K562 (cell line): ENCODE results near the gene C2CD4C. TPM values are rescaled to one million over a fixed set of nuclear protein-coding genes. Genes with fewer than 3 reads are reported as not detected.
A peak's percentile ranks its signal among the peaks of the same experiment; 100 is the strongest.

Experiments
- ATAC-seq: fragments of 200-7000 bp; cut with Tn5 transposase; 3 replicates; pipeline ENCODE4 v1.9.1; 2020; ENCODE audit warnings: moderate library complexity
- BruUV-seq: library from RNA; stranded (reverse); fragments of 400-500 nt; replicated peaks from 2 replicates; lab custom pipeline; 2021; lab: Mats Ljungman, UMichigan
- CTCF ChIA-PET: fragments of 300-600 bp; formaldehyde crosslinking; extraction: SDS; loops from one replicate; lab custom pipeline; 2021; ENCODE audit warnings: low intra/inter-chr PET ratio; lab: Yijun Ruan, JAX
- POLR2A ChIA-PET: fragments of 300-600, 350-650 bp; sonication (Branson Sonifier 250); formaldehyde crosslinking; extraction: SDS; loops from one replicate; lab custom pipeline; 2021; ENCODE audit warnings: antibody characterized with exemption, inconsistent platforms; lab: Yijun Ruan, JAX
- DNase-seq, 4 experiments: peaks; one replicate each; pipeline versions ENCODE4 v3.0.0 to v3.0.0-alpha.2; 2011 to 2018; ENCODE audit warnings: low spot score in 3 of 4, mixed read lengths in 3 of 4; ENCODE audit errors: extremely low read depth in 1 of 4
- FAIRE-seq: peaks from 2 replicates; lab custom pipeline; 2011; peaks lifted over from hg19 to GRCh38; lab: Jason Lieb, UNC
- H2AFZ ChIP-seq: 2 replicates; pipeline ENCODE4 v1.6.0; 2011; ENCODE audit warnings: low read depth, low read length, control low read depth, inconsistent platforms
- H3K27ac ChIP-seq: fragments of 200-600 bp; 3 replicates; pipeline ENCODE4 v1.8.0; 2011; ENCODE audit warnings: low read depth, mild to moderate bottlenecking, control low read depth, inconsistent platforms, low read length, moderate library complexity, mixed read lengths; ENCODE audit errors: extremely low read depth
- H3K27me3 ChIP-seq, 2 experiments: fragments of 300-600 bp in 1 of 2; 2 replicates in 1 of 2; 3 replicates in 1 of 2; pipeline versions ENCODE4 v1.6.0 to v1.8.0; 2011; ENCODE audit warnings: inconsistent platforms in 2 of 2, low read length in 2 of 2, mild to moderate bottlenecking in 1 of 2, mixed read lengths in 1 of 2, moderate library complexity in 1 of 2; ENCODE audit not compliant: control insufficient read depth in 2 of 2, insufficient read depth in 2 of 2
- H3K36me3 ChIP-seq: fragments of 300-600 bp; 3 replicates; pipeline ENCODE4 v1.8.0; 2011; ENCODE audit warnings: mild to moderate bottlenecking, low read length, inconsistent platforms; ENCODE audit not compliant: control insufficient read depth, insufficient read depth
- H3K4me1 ChIP-seq, 2 experiments: fragments of 200-600 bp in 1 of 2; replicated peaks in 1 of 2; 2 replicates in 1 of 2; 3 replicates in 1 of 2; pipeline versions ENCODE4 v1.5.1 to v1.8.0; 2011; ENCODE audit warnings: inconsistent platforms in 2 of 2, low read length in 2 of 2, mild to moderate bottlenecking in 1 of 2, mixed read lengths in 1 of 2, moderate library complexity in 1 of 2; ENCODE audit not compliant: control insufficient read depth in 2 of 2, insufficient read depth in 2 of 2
- H3K4me2 ChIP-seq: 2 replicates; pipeline ENCODE4 v1.6.1; 2011; ENCODE audit warnings: low read length, control low read depth, inconsistent platforms, mixed read lengths; ENCODE audit not compliant: insufficient read depth
- H3K4me3 ChIP-seq: fragments of 200-600 bp; sonication (generic), shearing (Covaris generic); 2 replicates; pipeline ENCODE4 v1.5.1; 2016; ENCODE audit warnings: control low read depth, inconsistent platforms
- H3K79me2 ChIP-seq: fragments of 200-600 bp; 3 replicates; pipeline ENCODE4 v1.8.0; 2011; ENCODE audit warnings: low read length, inconsistent platforms; ENCODE audit not compliant: control insufficient read depth, insufficient read depth
- H3K9ac ChIP-seq, 2 experiments: 2 replicates each; pipeline versions ENCODE4 v1.6.0 to v1.6.1; 2011; ENCODE audit warnings: low read depth in 2 of 2, low read length in 2 of 2, control low read depth in 1 of 2, inconsistent platforms in 1 of 2, mild to moderate bottlenecking in 1 of 2, mixed read lengths in 1 of 2; ENCODE audit not compliant: insufficient read depth in 1 of 2
- H3K9me1 ChIP-seq: one replicate; pipeline ENCODE4 v1.6.0; 2011; ENCODE audit warnings: inconsistent platforms, mild to moderate bottlenecking, low read length, moderate library complexity; ENCODE audit not compliant: control insufficient read depth, insufficient read depth
- H3K9me3 ChIP-seq: replicated peaks from 2 replicates; pipeline ENCODE4 v1.5.1; 2011; ENCODE audit warnings: low read depth, low read length, inconsistent platforms; ENCODE audit not compliant: control insufficient read depth, insufficient read depth
- H4K20me1 ChIP-seq: replicated peaks from 2 replicates; pipeline ENCODE4 v1.6.1; 2011; ENCODE audit warnings: low read length, inconsistent platforms, mixed read lengths; ENCODE audit not compliant: control insufficient read depth, insufficient read depth
- ARNT ChIP-seq, 2 experiments: fragments of 450-650 bp; IDR thresholded peaks; 2 replicates each; pipeline ENCODE4 v1.6.1; 2016; ENCODE audit warnings: mild to moderate bottlenecking in 1 of 2
- CHCHD3 ChIP-seq: fragments of 250-450 bp; sonication (Bioruptor Pico); IDR thresholded peaks from 2 replicates; pipeline ENCODE4 v2.1.2; 2022; ENCODE audit warnings: mild to moderate bottlenecking
- FOXK1 ChIP-seq: sonication (generic); formaldehyde crosslinking; IDR thresholded peaks from 2 replicates; pipeline ENCODE4 v1.8.0; 2022; ENCODE audit warnings: missing genetic modification reagents, mild to moderate bottlenecking, borderline replicate concordance
- MED1 ChIP-seq: sonication (generic); formaldehyde crosslinking; IDR thresholded peaks from 2 replicates; pipeline ENCODE4 v1.8.1; 2023; ENCODE audit warnings: missing genetic modification reagents, borderline replicate concordance
- NCOA6 ChIP-seq: fragments of 450-650 bp; IDR thresholded peaks from 2 replicates; pipeline ENCODE4 v1.6.1; 2017; ENCODE audit warnings: mild to moderate bottlenecking
- SIRT6 ChIP-seq: IDR thresholded peaks from one replicate; pipeline ENCODE4 v1.6.1; 2012; ENCODE audit warnings: low read depth, mild to moderate bottlenecking, control low read depth, inconsistent platforms, low read length, moderate library complexity
- SPI1 ChIP-seq: IDR thresholded peaks from 2 replicates; pipeline ENCODE4 v1.6.1; 2011; ENCODE audit warnings: low read depth, low read length, control low read depth, borderline replicate concordance
- SRF ChIP-seq, 2 experiments: fragments of 250-450, 450-650 bp in 1 of 2; sonication (Bioruptor Pico) in 1 of 2; sonication (generic) in 1 of 2; formaldehyde crosslinking; IDR thresholded peaks; 2 replicates each; pipeline versions ENCODE4 v1.5.0 to v1.5.1; 2020 to 2022; ENCODE audit warnings: mild to moderate bottlenecking in 1 of 2, missing genetic modification reagents in 1 of 2
- XRCC5 ChIP-seq: fragments of 200-400 bp; formaldehyde crosslinking; IDR thresholded peaks from 2 replicates; pipeline ENCODE4 v1.6.1; 2017; ENCODE audit warnings: low read depth, mild to moderate bottlenecking, low read length
- ZFPM2 ChIP-seq: fragments of 250-450 bp; sonication (Bioruptor Pico); IDR thresholded peaks from 2 replicates; pipeline ENCODE4 v1.5.1; 2022; ENCODE audit warnings: mild to moderate bottlenecking
- ZNF121 ChIP-seq: sonication (generic); formaldehyde crosslinking; conservative IDR thresholded peaks from 2 replicates; pipeline ENCODE4 v1.8.0; 2022; ENCODE audit warnings: missing genetic modification reagents
- ZNF384 ChIP-seq: IDR thresholded peaks from 2 replicates; pipeline ENCODE4 v1.6.1; 2012; ENCODE audit warnings: low read depth, low read length, improper control_type of control experiment
- ZNF77 ChIP-seq: fragments of 250-450 bp; sonication (Bioruptor Pico); IDR thresholded peaks from 2 replicates; pipeline ENCODE4 v1.5.0; 2020
- WGBS: fragments of 100-300 bp; shearing (Covaris generic); methylation state at CpG from one replicate; pipeline ENCODE4 v1.1.6; 2016; ENCODE audit warnings: low coverage, mixed read lengths; ENCODE audit not compliant: insufficient coverage; ENCODE audit errors: missing lambda C conversion rate; 5-methylcytosine and 5-hydroxymethylcytosine counted together
- in situ Hi-C: fragments of 300-500 bp; cut with MboI; formaldehyde crosslinking; loops from 4 replicates; pipeline ENCODE4 v1.15.0; 2018; ENCODE audit warnings: inconsistent platforms, mixed read lengths
- intact Hi-C: fragments of 100-400 bp; cut with micrococcal nuclease; formaldehyde crosslinking; loops from 2 replicates; pipeline ENCODE4 v1.14.2; 2022
- polyA plus RNA-seq, 8 experiments: library from polyadenylated mRNA; depleted of rRNA in 4 of 8; stranded (reverse) in 5 of 8; unstranded in 3 of 8; fragments of >200 nt; fragmentation: Nextera tagmentation in 2 of 8; fragmentation: Illumina TruSeq in 1 of 8; extraction: Ambion mirVana in 2 of 8; extraction: Trizol in 1 of 8; gene quantifications; 2 replicates each; pipeline versions ENCODE4 v1.2.1 to v1.2.3, GENCODE V29; 2011 to 2014; ENCODE audit warnings: inconsistent platforms in 1 of 8, missing spikeins in 1 of 8
- total RNA-seq, 7 experiments: library from RNA; depleted of rRNA in 6 of 7; stranded (reverse); fragments of >200 nt in 6 of 7; fragmentation: Illumina TruSeq in 2 of 7; extraction: Trizol in 2 of 7; gene quantifications; 2 replicates each; pipeline versions ENCODE4 v1.2.1 to v1.2.3, GENCODE V29; 2011 to 2021; ENCODE audit warnings: low replicate concordance in 1 of 7
- TF ChIP-seq, protein P1 (sequence below): sonication (generic); formaldehyde crosslinking; IDR thresholded peaks from 2 replicates; pipeline ENCODE4 v1.8.0; 2022; ENCODE audit warnings: missing genetic modification reagents, mild to moderate bottlenecking, borderline replicate concordance
- TF ChIP-seq, protein P2 (sequence below): fragments of 450-650 bp; IDR thresholded peaks from 2 replicates; pipeline ENCODE4 v1.6.1; 2016
- TF ChIP-seq, protein P3 (sequence below): sonication (generic); formaldehyde crosslinking; IDR thresholded peaks from 2 replicates; pipeline ENCODE4 v1.8.1; 2022; ENCODE audit warnings: missing genetic modification reagents
- TF ChIP-seq, protein P4 (sequence below): IDR thresholded peaks from 2 replicates; pipeline ENCODE4 v1.6.1; 2011; ENCODE audit not compliant: insufficient read length; ENCODE audit errors: extremely low read depth

Gene C2CD4C
- total and polyA plus RNA-seq, 9 of the 15 experiments (the other 6 are each of a cell fraction or from before 2014, with no cell fraction given), result 0.01 to 0.07 TPM; not detected in 7

DNA sequence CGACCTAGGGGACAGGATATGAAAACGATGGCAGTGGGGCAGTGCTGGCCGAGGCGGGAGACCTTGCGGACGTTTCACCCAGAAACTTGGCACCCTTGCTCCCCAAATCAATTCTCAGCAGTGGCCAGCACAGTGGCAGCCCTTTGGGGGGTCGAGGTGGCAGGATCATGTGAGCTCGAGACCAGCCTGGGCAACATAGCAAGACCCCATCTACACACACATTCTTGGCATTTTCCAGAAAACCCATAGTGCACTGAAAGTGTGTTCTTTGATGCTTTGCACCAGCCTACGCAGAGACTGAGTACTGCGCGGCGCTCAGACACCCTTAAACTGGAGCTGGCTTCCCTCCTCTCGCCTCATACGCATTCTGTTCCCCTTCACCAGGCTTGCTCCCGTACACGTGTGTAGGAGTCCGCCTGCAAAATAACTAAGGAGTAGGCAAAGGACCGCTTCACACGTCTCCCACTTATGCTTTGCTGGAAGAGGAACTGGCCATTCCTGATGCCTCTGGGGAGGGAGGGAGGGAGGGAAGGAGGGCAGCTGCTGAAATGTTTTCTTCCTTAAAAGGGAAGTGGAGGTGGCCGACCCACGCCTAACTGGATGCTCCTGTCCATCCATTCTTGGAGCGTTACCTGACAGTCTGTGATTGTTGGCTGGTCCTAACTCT, 40.9 kb downstream of the C2CD4C start:
- Histone ChIP-seq H3K36me3 (no peaks in the 10 kb centered on the region), H3K4me3 (no peak overlapping the region), H3K79me2 (no peaks in the 10 kb centered on the region), H3K27ac (no peak overlapping the region), H3K4me1 (peaks cover 0 to 10% of the 10 kb centered on the region in 2 experiments; a peak in 3 of 5 replicates), H3K9me1 (no peaks in the 10 kb centered on the region), H4K20me1 (no peaks in the 10 kb centered on the region), H2AFZ (no peak overlapping the region), H3K4me2 (no peak overlapping the region), H3K9ac (no peak overlapping the region), H3K9me3 (no peaks in the 10 kb centered on the region), H3K27me3 (peaks cover 62 to 88% of the 10 kb centered on the region in 2 experiments)
- WGBS, result 13% methylated on average over 22 of the region's 22 CpGs
- CTCF ChIA-PET, result no interaction called here
- BruUV-seq, result no TSS peak
- intact Hi-C loops, result no loop called here
- POLR2A ChIA-PET, result no interaction called here
- in situ Hi-C loops, result no loop called here
- TF ChIP-seq XRCC5 (no peak), SIRT6 (no peak), ZFPM2 (CRISPR knock-in tag) (no peak), ZNF121 (CRISPR knock-in tag) (peak; percentile 44; the same call in 1 of the 2 replicates), NCOA6 (no peak), FOXK1 (no peak), ZNF384 (no peak), SPI1 (peak; percentile 59; the same call in 1 of the 2 replicates), ZNF77 (CRISPR knock-in tag) (no peak), ARNT (IDR thresholded peaks at IDR 0.05) (no peak), SRF (CRISPR knock-in tag; IDR thresholded peaks at IDR 0.05) (peak in 1 of 2 experiments; percentile 75; a peak in 1 of 4 replicates), CHCHD3 (CRISPR knock-in tag) (no peak), MED1 (CRISPR knock-in tag) (no peak)
- TF ChIP-seq, protein P1, sequence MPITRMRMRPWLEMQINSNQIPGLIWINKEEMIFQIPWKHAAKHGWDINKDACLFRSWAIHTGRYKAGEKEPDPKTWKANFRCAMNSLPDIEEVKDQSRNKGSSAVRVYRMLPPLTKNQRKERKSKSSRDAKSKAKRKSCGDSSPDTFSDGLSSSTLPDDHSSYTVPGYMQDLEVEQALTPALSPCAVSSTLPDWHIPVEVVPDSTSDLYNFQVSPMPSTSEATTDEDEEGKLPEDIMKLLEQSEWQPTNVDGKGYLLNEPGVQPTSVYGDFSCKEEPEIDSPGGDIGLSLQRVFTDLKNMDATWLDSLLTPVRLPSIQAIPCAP (CRISPR knock-in tag), result no peak
- TF ChIP-seq, protein P2, sequence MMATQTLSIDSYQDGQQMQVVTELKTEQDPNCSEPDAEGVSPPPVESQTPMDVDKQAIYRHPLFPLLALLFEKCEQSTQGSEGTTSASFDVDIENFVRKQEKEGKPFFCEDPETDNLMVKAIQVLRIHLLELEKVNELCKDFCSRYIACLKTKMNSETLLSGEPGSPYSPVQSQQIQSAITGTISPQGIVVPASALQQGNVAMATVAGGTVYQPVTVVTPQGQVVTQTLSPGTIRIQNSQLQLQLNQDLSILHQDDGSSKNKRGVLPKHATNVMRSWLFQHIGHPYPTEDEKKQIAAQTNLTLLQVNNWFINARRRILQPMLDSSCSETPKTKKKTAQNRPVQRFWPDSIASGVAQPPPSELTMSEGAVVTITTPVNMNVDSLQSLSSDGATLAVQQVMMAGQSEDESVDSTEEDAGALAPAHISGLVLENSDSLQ, result no peak
- TF ChIP-seq, protein P3, sequence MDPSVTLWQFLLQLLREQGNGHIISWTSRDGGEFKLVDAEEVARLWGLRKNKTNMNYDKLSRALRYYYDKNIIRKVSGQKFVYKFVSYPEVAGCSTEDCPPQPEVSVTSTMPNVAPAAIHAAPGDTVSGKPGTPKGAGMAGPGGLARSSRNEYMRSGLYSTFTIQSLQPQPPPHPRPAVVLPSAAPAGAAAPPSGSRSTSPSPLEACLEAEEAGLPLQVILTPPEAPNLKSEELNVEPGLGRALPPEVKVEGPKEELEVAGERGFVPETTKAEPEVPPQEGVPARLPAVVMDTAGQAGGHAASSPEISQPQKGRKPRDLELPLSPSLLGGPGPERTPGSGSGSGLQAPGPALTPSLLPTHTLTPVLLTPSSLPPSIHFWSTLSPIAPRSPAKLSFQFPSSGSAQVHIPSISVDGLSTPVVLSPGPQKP (CRISPR knock-in tag), result no peak
- TF ChIP-seq, protein P4, sequence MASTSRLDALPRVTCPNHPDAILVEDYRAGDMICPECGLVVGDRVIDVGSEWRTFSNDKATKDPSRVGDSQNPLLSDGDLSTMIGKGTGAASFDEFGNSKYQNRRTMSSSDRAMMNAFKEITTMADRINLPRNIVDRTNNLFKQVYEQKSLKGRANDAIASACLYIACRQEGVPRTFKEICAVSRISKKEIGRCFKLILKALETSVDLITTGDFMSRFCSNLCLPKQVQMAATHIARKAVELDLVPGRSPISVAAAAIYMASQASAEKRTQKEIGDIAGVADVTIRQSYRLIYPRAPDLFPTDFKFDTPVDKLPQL, result no peak
- ATAC-seq (no peak), FAIRE-seq (no peak), DNase-seq (no peak)
